ENCODE data around the gene HOXC12.

The HOXC12 gene

GRCh38 chr12:53988541-53989226, 34.0 kb downstream of the HOXC12 start:
- H3K9ac ChIP-seq: no peak overlapping the region
- H3K4me3 ChIP-seq (IDR thresholded peaks at IDR 0.05; ENCODE audit: insufficient read depth, low read depth, low read length): no peak overlapping the region
- peak overlapping the region; percentile 0; the same call in 1 of the 2 replicates for H2AFZ ChIP-seq (ENCODE audit: low read depth)
- H3K27me3 ChIP-seq (ENCODE audit: insufficient read depth, low read depth): peaks cover 98% of the 10 kb centered on the region
- TF ChIP-seq CTCF (conservative IDR thresholded peaks at IDR 0.05; ENCODE audit: low read depth, low read length): no peak
- H3K27ac ChIP-seq: no peak overlapping the region
- H3K79me2 ChIP-seq (ENCODE audit: insufficient read depth, low read depth): no peaks in the 10 kb centered on the region
- H3K36me3 ChIP-seq (ENCODE audit: insufficient read depth): no peaks in the 10 kb centered on the region
- H3K4me2 ChIP-seq: peak overlapping the region; percentile 58
- H4K20me1 ChIP-seq (ENCODE audit: insufficient read depth): no peaks in the 10 kb centered on the region
- H3K4me1 ChIP-seq (ENCODE audit: low read depth, poor library complexity, severe bottlenecking): peaks cover 35% of the 10 kb centered on the region

GRCh38 chr12:53989227-53990113, 34.8 kb downstream of the HOXC12 start:
- H2AFZ ChIP-seq (ENCODE audit: low read depth): peak overlapping the region; percentile 0; the same call in 1 of the 2 replicates
- no peak overlapping the region for H3K27ac ChIP-seq
- no peak overlapping the region for H3K4me3 ChIP-seq (IDR thresholded peaks at IDR 0.05; ENCODE audit: insufficient read depth, low read depth, low read length)
- peaks cover 35% of the 10 kb centered on the region for H3K4me1 ChIP-seq (ENCODE audit: low read depth, poor library complexity, severe bottlenecking)
- no peaks in the 10 kb centered on the region for H3K79me2 ChIP-seq (ENCODE audit: insufficient read depth, low read depth)
- no peaks in the 10 kb centered on the region for H4K20me1 ChIP-seq (ENCODE audit: insufficient read depth)
- H3K4me2 ChIP-seq: peak overlapping the region; percentile 58
- TF ChIP-seq CTCF (conservative IDR thresholded peaks at IDR 0.05; ENCODE audit: low read depth, low read length): peak; percentile 98
- peaks cover 98% of the 10 kb centered on the region for H3K27me3 ChIP-seq (ENCODE audit: insufficient read depth, low read depth)
- no peak overlapping the region for H3K9ac ChIP-seq
- H3K36me3 ChIP-seq (ENCODE audit: insufficient read depth): no peaks in the 10 kb centered on the region

GRCh38 chr12:53990311-53991076, 35.8 kb downstream of the HOXC12 start:
- Histone ChIP-seq H3K27me3 (ENCODE audit: insufficient read depth, low read depth) (peaks cover 100% of the 10 kb centered on the region), H4K20me1 (ENCODE audit: insufficient read depth) (no peaks in the 10 kb centered on the region), H3K9ac (no peak overlapping the region), H3K36me3 (ENCODE audit: insufficient read depth) (no peaks in the 10 kb centered on the region), H3K27ac (no peak overlapping the region), H3K4me3 (IDR thresholded peaks at IDR 0.05; ENCODE audit: insufficient read depth, low read depth, low read length) (no peak overlapping the region), H2AFZ (ENCODE audit: low read depth) (no peak overlapping the region), H3K79me2 (ENCODE audit: insufficient read depth, low read depth) (no peaks in the 10 kb centered on the region), H3K4me1 (ENCODE audit: low read depth, poor library complexity, severe bottlenecking) (peaks cover 43% of the 10 kb centered on the region), H3K4me2 (no peak overlapping the region)
- 0 out of 2 replicates have a peak, but pooled peaks have one; percentile 28 for TF ChIP-seq CTCF (conservative IDR thresholded peaks at IDR 0.05; ENCODE audit: low read depth, low read length)

- no peak for TF ChIP-seq CTCF (conservative IDR thresholded peaks at IDR 0.05; ENCODE audit: low read depth, low read length)
- Histone ChIP-seq H4K20me1 (ENCODE audit: insufficient read depth) (no peaks in the 10 kb centered on the region), H3K79me2 (ENCODE audit: insufficient read depth, low read depth) (no peaks in the 10 kb centered on the region), H3K27ac (no peak overlapping the region), H3K27me3 (ENCODE audit: insufficient read depth, low read depth) (peaks cover 100% of the 10 kb centered on the region), H3K36me3 (ENCODE audit: insufficient read depth) (no peaks in the 10 kb centered on the region), H3K4me3 (IDR thresholded peaks at IDR 0.05; ENCODE audit: insufficient read depth, low read depth, low read length) (no peak overlapping the region), H2AFZ (ENCODE audit: low read depth) (no peak overlapping the region), H3K4me1 (ENCODE audit: low read depth, poor library complexity, severe bottlenecking) (peaks cover 44% of the 10 kb centered on the region), H3K4me2 (no peak overlapping the region; the same call in 1 of the 2 replicates), H3K9ac (no peak overlapping the region)
Observed at GRCh38 chr12:53991077-53991460, 36.4 kb downstream of the HOXC12 start.
